ENCODE measurements around the gene TC2N. TPM values are rescaled to one million over a fixed set of nuclear protein-coding genes. Genes with fewer than 3 reads are reported as not detected.
"Not testable (repeated sequence)": the region's sequence is repeated elsewhere in the genome, so short reads cannot be mapped to it uniquely, and the experiment has no call there.

Gene TC2N
- total RNA-seq, 4 donors from 2014 or later: 28.0 to 61.7 (median 33.4) TPM

- peaks cover 26% of the 10 kb centered on the region for H3K4me1 ChIP-seq
These were observed 5.5 kb upstream of the TC2N start for GRCh38 chr14:91872517-91873470.

GRCh38 chr14:91872011-91872501 is 4.7 kb upstream of the TC2N start:
- TF ChIP-seq CTCF (IDR thresholded peaks at IDR 0.05) (no peak), POLR2AphosphoS5 (IDR thresholded peaks at IDR 0.05) (no peak)
- Histone ChIP-seq H3K4me1 (peaks cover 26% of the 10 kb centered on the region), H3K27me3 (no peaks in the 10 kb centered on the region), H3K27ac (peak overlapping the region; percentile 70), H3K36me3 (peaks cover 25% of the 10 kb centered on the region), H3K4me3 (peak overlapping the region; percentile 11), H3K9me3 (no peaks in the 10 kb centered on the region)
- no peak for DNase-seq (ENCODE audit: low spot score in 2 of 2)
- WGBS: 30% methylated on average over 3 of the region's 3 CpGs

More at GRCh38 chr14:91872517-91873470, 5.5 kb upstream of the TC2N start:
- peak; percentile 91 for DNase-seq (ENCODE audit: low spot score in 2 of 2)
- Histone ChIP-seq H3K4me3 (peak overlapping the region; percentile 11), H3K27me3 (no peaks in the 10 kb centered on the region), H3K36me3 (peaks cover 26% of the 10 kb centered on the region), H3K27ac (peak overlapping the region; percentile 70), H3K9me3 (no peaks in the 10 kb centered on the region)
- WGBS: 59% methylated on average over 9 of the region's 15 CpGs
- TF ChIP-seq POLR2AphosphoS5 (IDR thresholded peaks at IDR 0.05) (peak; percentile 7 to 83 (median 69)), EP300 (IDR thresholded peaks at IDR 0.05) (no peak)

GRCh38 chr14:91871401-91871800 is 4.1 kb upstream of the TC2N start:
- Histone ChIP-seq H3K36me3 (peaks cover 19% of the 10 kb centered on the region), H3K4me1 (peaks cover 26% of the 10 kb centered on the region)
- H3K9me3 ChIP-seq; H3K27ac ChIP-seq; H3K4me3 ChIP-seq; H3K27me3 ChIP-seq; DNase-seq (ENCODE audit: low spot score in 2 of 2): not testable (repeated sequence)
- 88% methylated on average over 4 of the region's 4 CpGs for WGBS

GRCh38 chr14:91870890-91871289 is 3.6 kb upstream of the TC2N start:
- H3K27ac ChIP-seq: no peak overlapping the region
- no peaks in the 10 kb centered on the region for H3K9me3 ChIP-seq
- peaks cover 26% of the 10 kb centered on the region for H3K4me1 ChIP-seq
- WGBS: 66% methylated on average over 2 of the region's 2 CpGs
- H3K36me3 ChIP-seq: peaks cover 17% of the 10 kb centered on the region
- TF ChIP-seq POLR2AphosphoS5 (IDR thresholded peaks at IDR 0.05) (no peak), CTCF (IDR thresholded peaks at IDR 0.05) (no peak), EP300 (IDR thresholded peaks at IDR 0.05) (no peak)
- DNase-seq (ENCODE audit: low spot score in 2 of 2): no peak
- no peak overlapping the region for H3K4me3 ChIP-seq
- no peaks in the 10 kb centered on the region for H3K27me3 ChIP-seq

- Histone ChIP-seq H3K27ac (no peak overlapping the region), H3K4me1 (peaks cover 26% of the 10 kb centered on the region), H3K9me3 (no peaks in the 10 kb centered on the region), H3K27me3 (no peaks in the 10 kb centered on the region), H3K36me3 (peaks cover 11% of the 10 kb centered on the region), H3K4me3 (no peak overlapping the region)
- DNase-seq (ENCODE audit: low spot score in 2 of 2): no peak
- WGBS: 78% methylated on average over 15 of the region's 16 CpGs
- TF ChIP-seq POLR2A (IDR thresholded peaks at IDR 0.05) (no peak), POLR2AphosphoS5 (IDR thresholded peaks at IDR 0.05) (no peak), CTCF (IDR thresholded peaks at IDR 0.05) (no peak), EP300 (IDR thresholded peaks at IDR 0.05) (no peak)
These were observed 2.7 kb upstream of the TC2N start for GRCh38 chr14:91870001-91870400.

- no peak for DNase-seq (ENCODE audit: low spot score in 2 of 2)
- no peak for TF ChIP-seq POLR2AphosphoS5 (IDR thresholded peaks at IDR 0.05)
- no peak for TF ChIP-seq POLR2A (IDR thresholded peaks at IDR 0.05)
- no peak for TF ChIP-seq CTCF (IDR thresholded peaks at IDR 0.05)
- no peak for TF ChIP-seq EP300 (IDR thresholded peaks at IDR 0.05)
- H3K4me1 ChIP-seq: peaks cover 26% of the 10 kb centered on the region
- no peak overlapping the region for H3K4me3 ChIP-seq
- H3K27ac ChIP-seq: no peak overlapping the region
- 86% methylated on average over 8 of the region's 8 CpGs for WGBS
- no peaks in the 10 kb centered on the region for H3K27me3 ChIP-seq
- peaks cover 11% of the 10 kb centered on the region for H3K36me3 ChIP-seq
- no peaks in the 10 kb centered on the region for H3K9me3 ChIP-seq
These were observed 2.2 kb upstream of the TC2N start for GRCh38 chr14:91869556-91869955.
